Adrenal gland (tissue), 12 donors: ENCODE results near the gene MED27. TPM values are rescaled to one million over a fixed set of nuclear protein-coding genes. Genes with fewer than 3 reads are reported as not detected.

ENCODE experiments used
- DNase-seq, 7 donors: peaks; one replicate each; pipeline ENCODE4 v3.0.0-alpha.2; 2019 to 2020
- H3K27ac ChIP-seq, 5 donors: fragments of 200-600 bp; sonication (generic) in 4 of 5; 1 replicate in 3 of 5; 2 replicates in 2 of 5; pipeline versions ENCODE4 v1.5.1 to v1.8.0; 2016 to 2020; ENCODE audit warnings: mild to moderate bottlenecking in 1 of 5
- H3K27me3 ChIP-seq: fragments of 200-600 bp; 2 replicates; pipeline ENCODE4 v1.8.0; 2021
- H3K36me3 ChIP-seq, 2 donors: fragments of 200-600 bp; replicated peaks in 1 of 2; 1 replicate in 1 of 2; 2 replicates in 1 of 2; pipeline versions ENCODE4 v1.5.1 to v1.8.0; 2018 to 2022
- H3K4me1 ChIP-seq, 2 donors: fragments of 200-600 bp; replicated peaks in 1 of 2; 1 replicate in 1 of 2; 2 replicates in 1 of 2; pipeline versions ENCODE4 v1.5.1 to v1.8.0; 2018 to 2021
- H3K4me3 ChIP-seq, 4 donors: fragments of 200-600 bp; sonication (generic) in 3 of 4; one replicate each; pipeline ENCODE4 v1.5.1; 2016 to 2018
- H3K9me3 ChIP-seq, 3 donors: fragments of 200-600 bp; sonication (generic) in 1 of 3; replicated peaks in 1 of 3; 1 replicate in 2 of 3; 2 replicates in 1 of 3; pipeline versions ENCODE4 v1.5.1 to v1.8.0; 2016 to 2021
- POLR2A ChIP-seq, 2 donors: fragments of 450-650 bp; IDR thresholded peaks; one replicate each; pipeline ENCODE4 v1.6.1; 2017; ENCODE audit warnings: antibody characterized with exemption in 2 of 2, mild to moderate bottlenecking in 2 of 2, moderate library complexity in 1 of 2
- WGBS, 4 donors: extraction: QIAGEN DNeasy Blood & Tissue Kit in 2 of 4; methylation state at CpG; one replicate each; pipeline versions ENCODE4 v1.1.5 to v1.1.7; 2013 to 2017; 5-methylcytosine and 5-hydroxymethylcytosine counted together
- intact Hi-C, 2 donors: fragments of 100-400 bp; cut with DNase I; formaldehyde crosslinking; loops; one replicate each; pipeline versions ENCODE4 v1.14.1 to v1.15.0; 2022 to 2023
- polyA plus RNA-seq, 3 donors: library from polyadenylated mRNA; stranded (reverse); fragments of 200-250 nt in 2 of 3; fragments of 350-450 nt in 1 of 3; fragmentation: Illumina TruSeq in 1 of 3; extraction: RNeasy Lipid Tissue Mini Kit (QIAGEN cat#74804) in 1 of 3; gene quantifications; one replicate each; pipeline ENCODE4 v1.2.3, GENCODE V29; 2013 to 2014
- total RNA-seq, 9 donors: library from RNA; depleted of rRNA in 4 of 9; stranded (reverse); fragments of >200 nt in 4 of 9; fragments of 120-200 nt in 1 of 9; fragmentation: NEBNext Ultra II Directional in 1 of 9; extraction: Animal tissue kit (Norgen Biotek cat#: 25700) in 1 of 9; gene quantifications; one replicate each; pipeline versions ENCODE4 v1.1.0 to v1.2.4, GENCODE V29; 2013 to 2023
- TF ChIP-seq, protein P1 (sequence below), 6 experiments: fragments of 450-650 bp in 4 of 6; fragments of 200-600 bp in 2 of 6; sonication (generic) in 1 of 6; IDR thresholded peaks; 1 replicate in 5 of 6; 2 replicates in 1 of 6; pipeline versions ENCODE4 v1.5.1 to v1.8.0; 2016 to 2021; ENCODE audit warnings: antibody characterized with exemption in 6 of 6, mild to moderate bottlenecking in 2 of 6, moderate library complexity in 1 of 6
- donor health status: healthy with polysubstance abuse.
- donor health status: Bipolar disorder and iron deficiency.
- donor health status: DM: yes; HTN: yes; CAD: no.
- donor health status: DM: no; HTN: no; CAD: no.
- donor health status: DM: no; HTN: no; CAD: no.
- donor health status: DM: yes; HTN: yes; CAD: no.

MED27 gene
- total and polyA plus RNA-seq, 12 donors, result 12.2 to 37.4 (median 15.9) TPM

DNA sequence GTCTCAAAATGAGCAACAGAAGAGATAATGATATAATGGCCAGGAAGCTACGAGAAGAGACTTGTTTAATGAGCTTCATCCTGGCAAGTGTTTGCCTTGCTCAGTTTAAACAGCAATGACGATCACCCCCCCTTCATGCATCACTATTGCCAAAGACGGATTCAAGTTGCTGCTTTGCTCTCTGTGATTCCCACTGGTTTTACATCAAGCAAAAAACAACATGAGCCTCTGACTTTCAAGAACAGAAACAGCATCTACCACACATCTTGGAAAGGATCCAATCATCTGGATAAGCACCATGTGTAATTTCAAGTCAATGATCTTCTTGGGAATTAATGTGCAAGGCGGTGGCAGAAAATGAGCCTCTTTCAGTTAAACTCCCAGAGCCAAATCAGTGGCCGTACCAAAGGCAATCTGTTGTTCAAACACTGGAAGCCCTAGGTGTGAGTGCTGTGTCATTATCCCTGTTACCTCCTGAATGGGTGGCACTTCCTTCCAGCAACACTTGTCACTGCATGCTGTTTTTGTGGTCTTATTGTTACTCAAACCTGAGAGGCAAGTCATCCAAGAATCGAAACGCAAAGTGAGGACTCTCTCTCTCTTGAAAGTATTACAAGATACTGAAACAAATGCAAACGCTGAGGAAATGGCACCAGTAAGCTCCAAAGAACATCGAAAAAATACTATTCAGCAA is 72.8 kb downstream of the MED27 start:
- intact Hi-C loops, result no loop called here
- WGBS, 4 donors, result 82 to 88% (median 83%) methylated on average over 9 of the region's 9 CpGs
- Histone ChIP-seq H3K9me3 (no peaks in the 10 kb centered on the region), H3K4me1 (peaks cover 0 to 10% of the 10 kb centered on the region in 2 donors), H3K4me3 (no peak overlapping the region), H3K36me3 (no peaks in the 10 kb centered on the region), H3K27me3 (no peaks in the 10 kb centered on the region), H3K27ac (no peak overlapping the region)
- TF ChIP-seq POLR2A (IDR thresholded peaks at IDR 0.05), result no peak
- TF ChIP-seq, protein P1, sequence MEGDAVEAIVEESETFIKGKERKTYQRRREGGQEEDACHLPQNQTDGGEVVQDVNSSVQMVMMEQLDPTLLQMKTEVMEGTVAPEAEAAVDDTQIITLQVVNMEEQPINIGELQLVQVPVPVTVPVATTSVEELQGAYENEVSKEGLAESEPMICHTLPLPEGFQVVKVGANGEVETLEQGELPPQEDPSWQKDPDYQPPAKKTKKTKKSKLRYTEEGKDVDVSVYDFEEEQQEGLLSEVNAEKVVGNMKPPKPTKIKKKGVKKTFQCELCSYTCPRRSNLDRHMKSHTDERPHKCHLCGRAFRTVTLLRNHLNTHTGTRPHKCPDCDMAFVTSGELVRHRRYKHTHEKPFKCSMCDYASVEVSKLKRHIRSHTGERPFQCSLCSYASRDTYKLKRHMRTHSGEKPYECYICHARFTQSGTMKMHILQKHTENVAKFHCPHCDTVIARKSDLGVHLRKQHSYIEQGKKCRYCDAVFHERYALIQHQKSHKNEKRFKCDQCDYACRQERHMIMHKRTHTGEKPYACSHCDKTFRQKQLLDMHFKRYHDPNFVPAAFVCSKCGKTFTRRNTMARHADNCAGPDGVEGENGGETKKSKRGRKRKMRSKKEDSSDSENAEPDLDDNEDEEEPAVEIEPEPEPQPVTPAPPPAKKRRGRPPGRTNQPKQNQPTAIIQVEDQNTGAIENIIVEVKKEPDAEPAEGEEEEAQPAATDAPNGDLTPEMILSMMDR (IDR thresholded peaks at IDR 0.05), result no peak
- no peak for DNase-seq

DNA sequence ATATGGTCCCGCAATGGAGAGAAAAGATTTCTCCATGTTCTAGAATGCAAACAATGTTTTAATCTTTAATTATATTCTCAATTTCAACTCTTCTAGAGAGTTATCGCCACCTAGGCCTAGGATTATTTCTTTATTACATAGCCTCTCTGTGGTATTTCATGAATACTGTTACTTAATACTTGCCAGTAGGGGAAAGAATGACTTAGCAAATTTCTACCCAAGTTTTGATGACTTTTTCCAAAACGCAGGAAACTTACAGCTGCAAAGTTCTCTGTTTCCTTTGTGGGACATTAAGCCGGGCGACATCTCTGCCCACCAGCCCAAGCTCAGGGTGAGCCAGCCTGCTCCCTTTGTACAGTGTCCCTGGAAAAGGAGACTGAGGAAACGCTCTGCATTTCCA is 73.8 kb downstream of the MED27 start:
- no peak for DNase-seq
- TF ChIP-seq POLR2A (IDR thresholded peaks at IDR 0.05), result no peak
- TF ChIP-seq, protein P1 (IDR thresholded peaks at IDR 0.05), result no peak
- intact Hi-C loops, result no loop called here
- Histone ChIP-seq H3K27me3 (no peaks in the 10 kb centered on the region), H3K36me3 (no peaks in the 10 kb centered on the region), H3K4me1 (peaks cover 0 to 10% of the 10 kb centered on the region in 2 donors), H3K9me3 (no peaks in the 10 kb centered on the region), H3K4me3 (no peak overlapping the region), H3K27ac (no peak overlapping the region)
- WGBS, 4 donors, result 68 to 80% (median 74%) methylated on average over 6 of the region's 6 CpGs

DNA sequence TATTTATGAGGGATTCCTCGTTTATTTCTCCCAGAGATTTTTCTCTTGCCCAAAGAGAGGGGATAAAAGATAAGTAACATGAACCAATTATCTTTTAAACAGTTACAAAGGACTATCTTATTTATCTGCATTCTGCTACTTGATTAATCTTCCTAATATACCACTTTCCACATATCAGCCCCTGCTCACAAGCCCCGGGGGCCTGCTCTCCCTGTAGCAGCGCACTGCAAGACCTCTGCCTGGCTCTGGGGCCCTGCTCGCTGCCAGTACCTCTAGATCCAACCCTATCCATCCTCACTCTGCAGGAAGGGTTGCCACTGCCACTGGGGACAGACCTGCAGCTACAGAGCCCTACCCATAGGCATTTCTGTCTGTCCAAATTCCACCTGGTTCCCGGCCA is 75.3 kb downstream of the MED27 start:
- TF ChIP-seq, protein P1 (IDR thresholded peaks at IDR 0.05), result no peak
- TF ChIP-seq POLR2A (IDR thresholded peaks at IDR 0.05), result no peak
- Histone ChIP-seq H3K4me1 (peaks cover 0 to 10% of the 10 kb centered on the region in 2 donors), H3K4me3 (no peak overlapping the region), H3K36me3 (no peaks in the 10 kb centered on the region), H3K27ac (no peak overlapping the region), H3K9me3 (no peaks in the 10 kb centered on the region), H3K27me3 (no peaks in the 10 kb centered on the region)
- intact Hi-C loops, result no loop called here
- no peak for DNase-seq
- WGBS, 4 donors, result 85 to 96% (median 92%) methylated on average over 5 of the region's 5 CpGs

DNA sequence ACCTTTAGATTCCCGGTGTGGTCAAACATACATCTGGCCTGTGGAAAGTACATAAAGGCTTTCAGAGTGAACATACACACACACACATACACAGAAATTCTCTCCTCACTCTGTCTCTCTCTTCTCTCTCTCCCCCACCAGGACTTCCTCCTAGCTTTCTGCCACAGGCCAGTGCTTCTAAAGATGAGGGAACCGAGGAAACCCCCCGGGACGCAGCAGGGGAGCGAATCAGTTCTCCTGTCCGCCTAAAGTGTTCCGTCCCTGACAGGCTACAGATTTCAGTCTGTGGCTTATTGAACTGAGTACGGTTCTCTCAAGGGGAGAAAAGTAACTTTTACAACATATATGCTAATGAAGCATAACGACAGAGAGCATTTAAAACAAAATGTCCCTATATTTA is 75.8 kb downstream of the MED27 start:
- DNase-seq, result no peak
- intact Hi-C loops, result no loop called here
- Histone ChIP-seq H3K4me1 (peaks cover 0 to 10% of the 10 kb centered on the region in 2 donors), H3K27me3 (no peaks in the 10 kb centered on the region), H3K9me3 (no peaks in the 10 kb centered on the region), H3K27ac (no peak overlapping the region), H3K4me3 (no peak overlapping the region), H3K36me3 (no peaks in the 10 kb centered on the region)
- WGBS, 4 donors, result 79 to 91% (median 87%) methylated on average over 9 of the region's 9 CpGs
- TF ChIP-seq, protein P1 (IDR thresholded peaks at IDR 0.05), result no peak
- no peak for TF ChIP-seq POLR2A (IDR thresholded peaks at IDR 0.05)
